Hippocampal formation (tissue), 2 donors: Measurements from ENCODE around the gene UBXN10.

Experiments used
- DNase-seq, 2 donors: peaks; one replicate each; lab custom pipeline; 2025; lab: John Stamatoyannopoulos, UW

UBXN10 gene

GRCh38 chr1:20185834-20186782 lies at the start of gene UBXN10, which contains the start of gene PLA2G2C:
TSS of gene UBXN10 (plus strand) at chr1:20186096. CDS start at chr1:20190562, 4,466 bp downstream.
TSS of gene PLA2G2C (minus strand) at chr1:20186518. CDS start at chr1:20177363, 9,155 bp downstream.
- peak in 1 of 2 donors; percentile 16 for DNase-seq

DNA sequence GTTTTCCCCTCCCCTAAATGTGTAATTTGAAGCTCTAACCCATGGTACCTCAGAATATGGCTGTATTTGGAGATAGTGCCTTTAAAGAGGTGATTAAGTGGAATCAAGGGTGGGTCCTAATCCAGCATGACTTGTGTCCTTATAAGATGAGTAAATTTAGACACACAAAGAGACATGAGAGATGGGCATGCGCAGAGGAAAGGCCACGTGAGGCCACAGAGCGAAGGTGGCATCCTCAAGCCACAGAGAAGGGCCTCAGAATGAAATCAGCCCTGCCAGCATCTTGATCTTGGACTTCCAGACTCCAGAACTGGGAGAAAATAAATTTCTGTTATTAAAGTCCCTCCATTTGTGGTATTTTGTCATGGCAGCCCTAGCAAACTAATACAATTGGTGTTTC lies 49.6 kb upstream of the UBXN10 start:
- no peak for DNase-seq

- DNase-seq = no peak
Observed at GRCh38 chr1:20137055-20137454, 48.8 kb upstream of the UBXN10 start.

DNA sequence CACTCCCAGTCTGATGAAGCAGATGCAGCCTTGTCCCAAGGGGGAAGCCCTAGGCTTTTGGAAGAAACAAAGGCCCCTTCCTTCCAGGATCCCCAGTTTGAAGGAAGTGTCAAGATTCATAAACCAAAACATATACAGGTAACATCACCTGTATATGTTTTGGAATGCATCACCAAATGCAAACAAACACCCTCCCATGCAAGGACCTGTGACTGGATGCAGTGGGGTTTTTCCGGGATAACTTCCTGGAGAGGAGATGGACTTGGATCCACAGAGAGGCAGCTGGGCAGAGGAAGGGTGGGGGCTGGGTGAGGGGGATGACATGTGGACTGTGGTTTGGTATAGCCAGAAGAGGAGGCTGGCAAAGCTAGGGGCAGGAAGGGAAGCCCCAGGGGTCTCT lies 48.3 kb upstream of the UBXN10 start:
- no peak for DNase-seq

DNA sequence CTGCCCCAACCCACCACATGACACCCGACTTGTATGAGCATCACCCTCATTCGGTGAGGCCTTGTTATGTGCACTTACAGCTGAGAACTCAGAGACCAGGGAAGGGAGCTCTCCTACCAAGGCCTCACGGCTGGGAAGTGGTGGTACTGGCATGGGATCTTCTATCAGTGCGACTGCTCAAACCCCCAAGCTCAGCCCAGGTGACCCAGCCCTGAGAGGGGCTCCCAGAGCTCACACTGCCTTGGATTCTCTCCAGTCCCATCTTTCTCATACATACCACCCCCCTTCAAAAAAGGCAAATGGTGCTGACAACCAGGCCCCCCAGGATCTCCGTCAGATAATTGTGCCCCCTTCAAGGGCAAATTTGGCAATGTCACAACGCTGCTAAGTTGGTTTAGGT lies 47.5 kb upstream of the UBXN10 start:
- DNase-seq = no peak

GRCh38 chr1:20138961-20139550 lies 46.8 kb upstream of the UBXN10 start, which contains the start of gene PLA2G2F:
TSS of gene PLA2G2F (plus strand) at chr1:20139323. CDS start at chr1:20139428, 105 bp downstream.
- no peak for DNase-seq

DNA sequence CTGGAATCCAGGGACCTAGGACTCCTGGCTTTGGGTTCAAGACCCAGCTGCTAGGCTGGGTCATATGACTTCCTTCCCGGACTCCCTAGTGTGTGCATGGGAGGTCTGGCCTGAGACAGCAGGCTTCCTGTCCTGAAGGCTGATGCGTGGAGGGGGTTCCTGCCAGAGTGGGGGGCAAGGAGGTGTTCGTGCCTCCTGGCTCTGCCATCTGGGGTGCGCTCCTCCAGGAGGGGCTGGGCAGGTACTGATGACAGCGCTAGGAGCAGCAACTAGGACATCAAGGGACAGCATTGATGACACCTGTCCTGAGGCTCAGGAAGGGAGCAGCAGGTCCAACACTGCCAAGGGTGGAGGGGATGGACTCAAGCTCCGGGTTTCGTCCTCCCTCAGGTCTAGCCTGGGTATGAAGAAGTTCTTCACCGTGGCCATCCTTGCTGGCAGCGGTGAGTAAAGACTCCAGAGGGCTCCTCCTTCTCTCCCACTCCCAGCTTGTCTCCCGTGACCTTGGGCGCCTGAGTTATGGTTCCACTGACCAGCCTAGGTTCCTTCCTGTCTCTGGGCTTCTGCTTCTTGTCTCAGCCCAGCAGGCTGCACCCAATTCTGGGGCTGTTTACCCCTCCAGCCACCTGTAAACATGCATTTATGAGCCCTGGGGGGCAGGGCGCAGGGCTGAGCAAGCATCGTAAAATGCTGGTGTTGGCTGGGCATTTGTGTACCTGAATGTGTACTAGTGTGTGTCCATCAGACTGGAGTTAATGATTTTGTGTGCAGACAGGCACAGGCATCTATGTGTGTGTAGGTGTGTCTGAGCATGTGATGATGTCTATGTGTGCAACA lies 45.9 kb upstream of the UBXN10 start:
- no peak for DNase-seq

DNA sequence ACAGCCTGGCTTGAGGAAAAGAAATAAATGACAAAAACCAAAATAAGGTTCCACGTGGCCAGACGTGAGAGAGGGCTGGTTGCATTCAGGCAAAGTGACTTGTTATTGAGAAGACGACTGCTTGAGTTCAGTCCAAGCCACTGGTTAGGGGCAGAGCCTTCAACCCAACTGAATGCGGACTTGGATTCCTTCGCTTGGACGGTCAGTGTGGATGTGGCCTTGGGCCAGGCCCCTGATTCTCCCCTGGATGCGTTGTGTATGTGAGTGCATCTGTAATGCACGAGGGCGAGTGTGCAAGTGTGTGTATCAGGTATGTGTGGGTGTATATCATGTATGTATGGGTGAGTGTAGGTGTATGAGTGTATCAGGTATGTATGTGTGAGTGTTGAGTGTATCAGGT lies 44.9 kb upstream of the UBXN10 start:
- DNase-seq = no peak

- no peak for DNase-seq
Observed at GRCh38 chr1:20141466-20141865, 44.4 kb upstream of the UBXN10 start.

DNA sequence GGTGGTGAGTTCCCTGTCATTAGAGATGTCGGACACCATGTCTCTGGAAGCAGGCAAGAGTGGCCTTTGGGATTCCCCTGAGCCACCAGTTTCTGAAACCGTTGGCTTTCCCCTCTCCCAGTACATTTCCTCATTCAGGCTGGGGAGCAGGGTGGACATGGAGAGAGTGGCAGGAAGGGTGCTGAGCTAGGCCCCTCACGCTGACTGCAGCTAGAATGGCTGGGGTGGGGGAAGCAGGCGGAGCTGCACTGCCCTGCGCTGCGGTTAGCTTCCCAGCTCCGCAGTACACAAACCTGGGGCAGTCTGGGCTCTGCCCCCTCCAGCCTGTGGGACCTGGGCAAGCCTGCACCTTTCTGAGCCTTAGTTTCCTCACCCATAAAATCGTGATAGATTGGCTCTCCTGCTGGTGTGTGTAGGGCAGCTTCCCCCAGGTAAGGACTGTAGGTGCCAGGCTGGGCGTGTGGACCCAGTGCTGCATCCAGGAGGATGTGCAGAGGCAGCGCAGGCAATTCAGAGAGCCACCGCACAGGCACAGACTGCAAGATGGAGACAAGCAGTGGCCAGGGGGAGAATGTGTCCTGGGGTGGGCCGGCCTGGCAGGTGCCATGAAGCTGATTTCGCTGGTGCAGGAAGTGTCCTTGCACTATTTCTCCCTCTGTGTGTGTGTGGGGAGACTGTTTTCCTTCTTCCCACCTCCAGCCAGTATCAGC lies 43.7 kb upstream of the UBXN10 start:
- no peak for DNase-seq

- DNase-seq = no peak
Observed at GRCh38 chr1:20143318-20143717, 42.6 kb upstream of the UBXN10 start.

DNA sequence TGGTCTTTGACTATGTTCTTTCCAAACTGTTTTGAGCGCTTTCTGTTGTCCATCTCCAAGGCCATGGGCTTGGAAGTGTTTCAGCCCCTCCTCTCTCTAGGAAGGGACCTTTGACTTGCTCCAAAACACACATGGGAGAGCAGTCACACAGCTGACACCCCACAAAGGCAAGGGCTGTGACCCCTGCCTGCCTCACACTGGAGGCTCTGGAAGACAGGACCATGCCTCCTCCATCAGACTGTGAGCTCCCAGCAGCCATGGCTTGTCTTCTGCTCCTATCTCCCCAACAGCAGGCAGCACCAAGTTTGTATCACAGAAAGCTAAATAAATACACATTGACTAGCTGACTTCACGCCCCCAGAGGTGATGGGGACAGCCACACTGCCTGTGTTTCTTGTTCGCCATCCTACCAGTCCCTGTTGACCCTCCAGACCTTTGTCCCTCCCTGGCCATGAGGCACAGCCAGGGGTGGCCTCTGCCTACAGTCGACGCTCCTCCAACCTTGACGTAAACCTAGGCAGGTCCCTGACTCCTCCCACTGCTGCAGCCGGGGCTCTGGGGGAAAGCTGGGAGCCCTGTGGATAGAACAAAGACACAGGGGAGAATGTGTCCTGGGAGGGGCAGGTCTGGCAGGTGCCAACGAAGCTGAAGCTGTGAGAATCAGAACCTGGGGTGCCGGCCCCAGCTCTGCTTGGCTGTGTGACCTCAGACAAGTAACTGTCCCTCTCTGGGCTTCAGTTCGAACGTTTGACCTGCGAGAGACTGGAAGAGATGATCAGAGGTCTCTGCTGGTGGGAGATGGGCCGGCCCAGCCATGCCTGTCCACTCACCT lies 41.9 kb upstream of the UBXN10 start:
- no peak for DNase-seq

DNA sequence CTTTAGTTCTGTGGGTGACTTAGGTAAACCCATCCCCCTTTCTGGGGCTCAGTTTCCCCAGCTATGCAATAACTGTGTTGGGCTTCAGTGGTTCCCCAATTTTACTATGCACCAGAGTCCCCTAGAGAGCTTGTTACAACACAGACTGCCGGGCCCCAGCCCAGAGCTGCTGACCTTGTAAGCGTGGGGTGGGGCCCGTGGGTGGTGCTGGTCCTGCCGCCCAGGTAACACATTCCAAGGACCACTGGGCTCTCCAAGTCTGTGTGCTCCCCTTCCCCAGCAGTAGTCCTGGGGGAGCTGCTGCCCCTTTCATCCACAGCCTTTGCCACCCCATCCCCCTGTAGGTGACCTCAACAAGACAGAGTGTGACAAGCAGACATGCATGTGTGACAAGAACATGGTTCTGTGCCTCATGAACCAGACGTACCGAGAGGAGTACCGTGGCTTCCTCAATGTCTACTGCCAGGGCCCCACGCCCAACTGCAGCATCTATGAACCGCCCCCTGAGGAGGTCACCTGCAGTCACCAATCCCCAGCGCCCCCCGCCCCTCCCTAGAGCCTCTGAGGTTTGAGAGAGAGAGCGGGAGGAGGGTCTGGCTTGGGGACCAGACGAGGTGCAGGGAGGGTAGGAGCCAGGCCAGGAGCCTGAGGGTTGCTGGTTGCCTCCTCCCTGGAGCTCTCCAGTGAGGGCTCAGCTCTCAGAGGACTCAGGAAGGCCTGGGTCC lies 37.9 kb upstream of the UBXN10 start:
- no peak for DNase-seq

DNA sequence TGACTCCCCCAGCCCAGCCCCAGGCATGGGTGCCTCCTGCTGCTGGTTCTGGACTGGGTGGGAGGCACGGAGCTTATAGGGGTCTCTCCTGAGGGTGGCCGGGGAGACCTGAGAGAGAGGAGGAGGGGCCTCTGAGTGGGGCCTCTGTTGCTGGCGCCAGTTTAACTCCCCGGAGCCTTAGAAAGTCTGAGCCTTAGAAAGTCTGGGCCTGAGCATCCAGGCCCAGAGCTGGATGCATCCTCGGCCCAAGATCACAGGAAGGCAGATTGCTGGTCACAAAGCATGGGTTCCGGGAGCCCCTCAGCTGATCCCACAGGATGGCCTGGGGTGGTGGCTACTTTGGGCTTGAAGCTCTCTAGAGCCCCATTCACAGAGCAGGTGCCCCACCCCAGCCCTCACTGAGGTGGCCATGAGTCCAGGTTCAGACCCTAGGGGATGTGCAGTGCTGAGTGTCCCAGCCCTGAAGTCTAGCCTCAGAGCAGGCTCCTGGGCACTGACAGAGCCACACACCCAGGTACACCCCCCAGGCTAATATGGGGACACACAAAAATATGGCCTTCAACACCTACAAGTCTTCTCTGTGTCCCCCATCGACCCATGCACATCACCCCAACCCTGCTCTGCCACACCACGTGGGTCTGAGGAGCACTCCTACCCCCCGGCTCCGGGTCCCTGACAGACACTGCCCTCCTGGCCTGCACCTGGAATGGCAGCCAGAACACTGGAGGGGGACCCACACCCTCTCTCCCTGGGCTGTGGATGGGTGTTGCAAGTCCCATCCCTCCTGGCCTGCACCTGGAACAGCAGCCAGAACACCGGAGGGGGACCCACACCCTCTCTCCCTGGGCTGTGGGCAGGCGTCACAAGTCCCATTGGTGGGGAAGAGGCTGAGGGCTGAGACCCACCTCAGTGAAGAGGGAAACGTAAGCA lies 37.1 kb upstream of the UBXN10 start:
- DNase-seq = no peak

- DNase-seq = no peak
Observed at GRCh38 chr1:20149601-20150325, 36.1 kb upstream of the UBXN10 start.

DNA sequence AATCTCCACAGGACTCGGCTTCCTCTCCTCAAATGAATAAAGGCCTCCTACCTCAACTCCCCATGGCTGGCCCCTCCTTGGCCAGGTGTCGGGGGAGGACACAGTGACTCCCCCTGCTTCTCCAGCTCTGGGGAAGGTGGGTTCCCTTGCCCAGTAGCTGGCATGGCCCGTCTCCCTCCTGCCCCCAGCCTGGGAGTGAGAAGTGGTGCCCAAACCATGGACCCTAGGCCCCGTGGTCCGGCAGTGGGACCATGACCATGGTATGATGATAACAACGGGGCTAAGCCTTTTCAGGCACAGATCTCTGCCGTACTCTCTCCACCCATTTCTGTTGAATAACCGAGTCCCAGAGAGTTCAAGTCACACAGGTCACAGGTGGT lies 35.6 kb upstream of the UBXN10 start:
- no peak for DNase-seq

DNA sequence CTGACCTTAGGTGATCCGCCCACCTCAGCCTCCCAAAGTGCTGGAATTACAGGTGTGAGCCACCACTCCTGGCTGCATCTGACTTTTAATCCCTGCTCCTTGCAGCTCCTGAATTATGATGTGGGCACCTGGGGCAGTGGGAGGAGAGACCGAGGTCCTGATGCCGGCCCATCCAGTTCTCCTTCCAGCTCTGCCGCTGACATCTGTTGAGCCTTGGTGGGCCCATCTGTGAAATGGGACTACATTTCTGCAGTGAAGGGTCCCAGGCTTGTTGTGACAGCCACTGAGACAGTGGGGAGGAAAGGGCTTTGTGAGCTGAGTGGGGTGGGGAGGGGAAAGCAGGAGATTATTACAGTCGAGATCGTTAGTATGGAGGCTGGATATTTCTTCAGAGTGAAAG lies 34.9 kb upstream of the UBXN10 start:
- no peak for DNase-seq

DNA sequence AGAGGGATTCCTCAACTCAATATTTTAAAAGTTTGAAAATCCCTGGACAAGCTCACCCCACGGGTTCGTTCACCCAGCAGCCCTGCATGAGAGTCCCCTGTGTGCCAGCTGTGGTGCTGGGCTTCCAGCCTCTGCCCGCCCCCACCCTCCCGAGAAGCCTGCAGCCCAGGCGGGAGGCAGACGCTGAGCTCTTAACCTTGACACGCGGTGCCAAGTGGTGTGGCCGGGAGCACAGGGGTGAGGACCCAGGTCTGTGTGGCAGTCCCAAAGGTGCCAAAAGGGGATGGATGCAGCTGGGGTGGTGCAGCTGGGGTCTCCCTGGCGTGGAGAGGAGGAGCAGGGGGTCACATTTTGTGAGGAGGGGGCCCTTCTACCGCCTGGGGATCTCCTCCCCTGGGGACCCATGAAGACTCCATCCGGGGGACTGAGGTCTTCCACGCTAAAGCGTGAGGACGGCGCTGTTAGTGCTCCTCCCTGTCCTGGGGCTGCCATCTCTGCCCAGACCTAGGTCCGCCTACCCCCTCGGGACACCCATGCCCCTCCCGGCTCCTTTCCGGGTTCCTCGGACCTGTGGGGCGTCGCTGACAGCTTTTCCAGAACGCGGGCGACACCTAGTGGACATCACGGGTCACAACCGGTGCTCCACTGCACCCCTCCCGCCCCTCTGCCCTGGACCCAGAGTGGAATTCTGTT lies 33.8 kb upstream of the UBXN10 start:
- peak; percentile 41 to 55 for DNase-seq
